Activated T-cell treated with anti-CD3 and anti-CD28 coated beads, Interleukin-2, amount 50 U/mL, for 72 hours (primary cell): ENCODE results near the gene ITGA11. TPM values are rescaled to one million over a fixed set of nuclear protein-coding genes. Genes with fewer than 3 reads are reported as not detected.

Experiments used
- ATAC-seq, 2 donors: fragments of 150-1000 bp; cut with Tn5 transposase; replicated peaks in 1 of 2; 2 replicates each; pipeline ENCODE4 v1.10.0; 2021; ENCODE audit warnings: moderate library complexity in 2 of 2, mild to moderate bottlenecking in 1 of 2
- DNase-seq, 2 donors: peaks; one replicate each; pipeline ENCODE4 v3.0.0; 2021 to 2022; ENCODE audit warnings: mixed read lengths in 1 of 2
- H3K27ac Mint-ChIP-seq: one replicate; pipeline ENCODE4 v1.8.0; 2022; ENCODE audit warnings: mild to moderate bottlenecking, moderate library complexity, mixed read lengths
- H3K27me3 Mint-ChIP-seq: one replicate; pipeline ENCODE4 v1.8.0; 2022; ENCODE audit warnings: low read depth, mixed read lengths
- H3K36me3 Mint-ChIP-seq, 2 donors: one replicate each; pipeline ENCODE4 v1.8.0; 2022; ENCODE audit warnings: mixed read lengths in 2 of 2, mild to moderate bottlenecking in 1 of 2; ENCODE audit not compliant: insufficient read depth in 2 of 2
- H3K4me1 Mint-ChIP-seq: one replicate; pipeline ENCODE4 v1.8.0; 2022; ENCODE audit warnings: low read depth, mixed read lengths
- H3K4me3 Mint-ChIP-seq, 2 donors: one replicate each; pipeline ENCODE4 v1.8.0; 2022; ENCODE audit warnings: mild to moderate bottlenecking in 2 of 2, mixed read lengths in 2 of 2, moderate library complexity in 2 of 2
- H3K9me3 Mint-ChIP-seq, 2 donors: one replicate each; pipeline ENCODE4 v1.8.0; 2022; ENCODE audit warnings: mixed read lengths in 2 of 2
- total RNA-seq, 2 donors: library from RNA; stranded (reverse); gene quantifications; one replicate each; pipeline ENCODE4 v1.2.3, GENCODE V29; 2022

Gene ITGA11
- total RNA-seq, 2 donors from 2014 or later = 0.58 to 1.6 TPM

GRCh38 chr15:68410466-68411342 is 21.3 kb downstream of the ITGA11 start:
- DNase-seq (no peak), ATAC-seq (no peak)
- Mint-ChIP-seq H3K4me1 (no peaks in the 10 kb centered on the region), H3K27ac (no peak overlapping the region), H3K4me3 (no peak overlapping the region), H3K36me3 (no peaks in the 10 kb centered on the region), H3K27me3 (peaks cover 5% of the 10 kb centered on the region), H3K9me3 (no peaks in the 10 kb centered on the region)

- Mint-ChIP-seq H3K27me3 (peaks cover 5% of the 10 kb centered on the region), H3K4me3 (no peak overlapping the region), H3K4me1 (no peaks in the 10 kb centered on the region), H3K36me3 (no peaks in the 10 kb centered on the region), H3K27ac (no peak overlapping the region), H3K9me3 (no peaks in the 10 kb centered on the region)
- DNase-seq (no peak), ATAC-seq (no peak)
These were observed 22.1 kb downstream of the ITGA11 start for GRCh38 chr15:68409736-68410370.

GRCh38 chr15:68408971-68409370 is 23.0 kb downstream of the ITGA11 start:
- Mint-ChIP-seq H3K27ac (no peak overlapping the region), H3K4me3 (no peak overlapping the region), H3K9me3 (no peaks in the 10 kb centered on the region), H3K36me3 (peaks cover 0 to under 1% of the 10 kb centered on the region in 2 donors), H3K4me1 (no peaks in the 10 kb centered on the region), H3K27me3 (peaks cover 5% of the 10 kb centered on the region)
- no peak for ATAC-seq
- DNase-seq = no peak

- ATAC-seq = no peak
- Mint-ChIP-seq H3K36me3 (peaks cover 0 to 2% of the 10 kb centered on the region in 2 donors), H3K27ac (no peak overlapping the region), H3K4me3 (no peak overlapping the region), H3K4me1 (no peaks in the 10 kb centered on the region), H3K9me3 (peaks cover 2 to 3% of the 10 kb centered on the region in 2 donors), H3K27me3 (peaks cover 5% of the 10 kb centered on the region)
- no peak for DNase-seq
These were observed 23.8 kb downstream of the ITGA11 start for GRCh38 chr15:68407886-68408881.

GRCh38 chr15:68407141-68407885 is 24.6 kb downstream of the ITGA11 start:
- Mint-ChIP-seq H3K9me3 (peaks cover 2 to 3% of the 10 kb centered on the region in 2 donors), H3K27me3 (peaks cover 5% of the 10 kb centered on the region), H3K36me3 (peaks cover 0 to 2% of the 10 kb centered on the region in 2 donors), H3K4me3 (no peak overlapping the region), H3K27ac (no peak overlapping the region), H3K4me1 (no peaks in the 10 kb centered on the region)
- ATAC-seq (no peak), DNase-seq (no peak)

GRCh38 chr15:68405378-68406250 is 26.3 kb downstream of the ITGA11 start:
- no peak for DNase-seq
- Mint-ChIP-seq H3K27me3 (peaks cover 5% of the 10 kb centered on the region), H3K27ac (no peak overlapping the region), H3K36me3 (peaks cover 0 to 2% of the 10 kb centered on the region in 2 donors), H3K9me3 (peaks cover 2 to 3% of the 10 kb centered on the region in 2 donors), H3K4me1 (no peaks in the 10 kb centered on the region), H3K4me3 (no peak overlapping the region)
- ATAC-seq = no peak

GRCh38 chr15:68404056-68404798 is 27.7 kb downstream of the ITGA11 start:
- no peak for DNase-seq
- no peak for ATAC-seq
- H3K9me3 Mint-ChIP-seq = peaks cover 2 to 3% of the 10 kb centered on the region in 2 donors
- H3K27me3 Mint-ChIP-seq = peaks cover 3% of the 10 kb centered on the region
- H3K36me3 Mint-ChIP-seq = peaks cover 0 to 2% of the 10 kb centered on the region in 2 donors
- no peaks in the 10 kb centered on the region for H3K4me1 Mint-ChIP-seq
- no peak overlapping the region for H3K27ac Mint-ChIP-seq
- H3K4me3 Mint-ChIP-seq = no peak overlapping the region

GRCh38 chr15:68403161-68403941 is 28.6 kb downstream of the ITGA11 start:
- no peak overlapping the region for H3K27ac Mint-ChIP-seq

GRCh38 chr15:68402432-68403160 is 29.4 kb downstream of the ITGA11 start:
- DNase-seq (no peak), ATAC-seq (peak in 1 of 2 donors; percentile 23)
- H3K9me3 Mint-ChIP-seq = peaks cover 2 to 3% of the 10 kb centered on the region in 2 donors
- H3K36me3 Mint-ChIP-seq = peaks cover 0 to 2% of the 10 kb centered on the region in 2 donors
- H3K27ac Mint-ChIP-seq = no peak overlapping the region
- H3K4me3 Mint-ChIP-seq = no peak overlapping the region
- no peaks in the 10 kb centered on the region for H3K27me3 Mint-ChIP-seq
- no peaks in the 10 kb centered on the region for H3K4me1 Mint-ChIP-seq

More at GRCh38 chr15:68403161-68403941, 28.6 kb downstream of the ITGA11 start:
- no peak overlapping the region for H3K4me3 Mint-ChIP-seq
- H3K36me3 Mint-ChIP-seq = peaks cover 0 to 2% of the 10 kb centered on the region in 2 donors
- H3K27me3 Mint-ChIP-seq = no peaks in the 10 kb centered on the region
- DNase-seq (no peak), ATAC-seq (peak in 1 of 2 donors; percentile 13)
- no peaks in the 10 kb centered on the region for H3K4me1 Mint-ChIP-seq
- peaks cover 2 to 3% of the 10 kb centered on the region in 2 donors for H3K9me3 Mint-ChIP-seq
